Activated CD4-positive, CD25-positive, alpha-beta regulatory T cell (primary cell): ENCODE data around the gene SUMF2.
"Not testable (repeated sequence)": the region's sequence is repeated elsewhere in the genome, so short reads cannot be mapped to it uniquely, and the experiment has no call there.

Experiments used
- DNase-seq, 4 experiments: peaks; one replicate each; lab custom pipeline; 2025; lab: John Stamatoyannopoulos, UW

Gene SUMF2

DNA sequence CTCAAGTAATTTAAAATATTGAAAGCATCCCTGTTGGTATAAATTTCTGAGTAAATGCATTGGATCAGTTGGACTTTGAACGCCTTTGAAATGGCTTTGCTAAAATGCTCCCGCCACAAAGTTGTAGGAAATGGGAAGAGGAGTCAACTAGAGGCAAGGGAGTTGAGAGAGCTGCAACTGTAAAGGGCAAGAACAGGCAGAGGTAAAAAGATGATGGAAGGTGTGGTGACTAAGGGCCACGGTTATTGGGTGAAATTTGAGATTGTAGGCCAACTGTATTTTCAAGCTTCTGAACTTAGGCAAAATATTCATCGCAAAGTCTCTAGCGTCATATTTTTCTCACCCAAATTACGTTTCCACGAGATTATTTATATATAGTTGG is 595 bp upstream of the SUMF2 start:
- DNase-seq: no peak

DNA sequence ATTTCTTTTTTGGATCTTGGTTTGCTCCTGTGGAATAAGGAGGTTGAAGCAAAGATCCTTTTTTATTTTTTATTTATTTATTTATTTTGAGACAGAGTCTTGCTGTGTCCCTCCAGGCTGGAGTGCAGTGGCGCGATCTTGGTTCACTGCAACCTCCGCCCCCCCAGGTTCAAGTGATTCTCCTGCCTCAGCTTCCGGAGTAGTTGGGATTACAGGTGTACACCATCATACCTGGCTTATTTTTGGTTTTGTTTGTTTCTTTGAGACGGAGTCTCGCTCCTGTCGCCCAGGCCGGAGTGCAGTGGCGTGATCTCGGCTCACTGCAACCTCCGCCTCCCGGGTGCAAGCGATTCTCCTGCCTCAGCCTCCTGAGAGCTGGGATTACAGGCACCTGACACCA is 2.3 kb downstream of the SUMF2 start:
- DNase-seq: not testable (repeated sequence)

DNA sequence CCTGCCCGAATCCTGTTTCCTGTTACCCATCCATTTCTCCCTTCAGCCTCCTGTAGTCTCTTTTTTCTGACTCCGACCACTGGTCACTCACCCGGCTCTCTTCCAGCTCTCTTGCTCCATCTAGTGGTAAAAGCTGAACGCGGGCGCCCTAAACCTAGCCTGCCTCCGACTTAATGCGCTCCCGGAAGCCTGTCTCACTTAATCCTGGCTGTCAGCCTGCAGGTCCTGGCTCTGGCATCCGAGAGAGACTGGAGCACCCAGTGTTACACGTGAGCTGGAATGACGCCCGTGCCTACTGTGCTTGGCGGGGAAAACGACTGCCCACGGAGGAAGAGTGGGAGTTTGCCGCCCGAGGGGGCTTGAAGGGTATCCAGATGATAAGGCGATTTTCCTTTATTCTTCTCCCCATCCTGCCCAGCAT is 10.3 kb downstream of the SUMF2 start:
- DNase-seq: peak; percentile 14 to 41 (median 27)

DNA sequence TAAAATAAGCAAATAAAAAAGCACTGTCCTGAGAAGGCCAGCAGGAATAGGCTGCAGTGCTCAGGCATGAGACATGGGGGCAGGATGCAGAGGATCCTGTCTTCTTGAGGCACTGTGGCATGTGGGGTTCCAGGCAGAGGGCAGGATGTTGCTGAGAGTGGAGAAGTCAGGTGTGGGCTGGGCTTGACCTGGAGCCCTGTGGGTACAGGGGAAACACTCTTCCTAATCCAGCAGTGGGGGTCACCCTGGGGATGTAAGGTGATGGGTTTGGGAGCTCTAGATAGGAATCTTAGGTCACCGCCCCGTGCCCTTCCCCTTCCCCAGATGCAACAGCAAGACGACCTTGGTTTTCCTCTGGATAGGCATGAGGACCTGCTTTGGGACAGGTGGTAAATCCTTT is 13.6 kb downstream of the SUMF2 start:
- no peak for DNase-seq

DNA sequence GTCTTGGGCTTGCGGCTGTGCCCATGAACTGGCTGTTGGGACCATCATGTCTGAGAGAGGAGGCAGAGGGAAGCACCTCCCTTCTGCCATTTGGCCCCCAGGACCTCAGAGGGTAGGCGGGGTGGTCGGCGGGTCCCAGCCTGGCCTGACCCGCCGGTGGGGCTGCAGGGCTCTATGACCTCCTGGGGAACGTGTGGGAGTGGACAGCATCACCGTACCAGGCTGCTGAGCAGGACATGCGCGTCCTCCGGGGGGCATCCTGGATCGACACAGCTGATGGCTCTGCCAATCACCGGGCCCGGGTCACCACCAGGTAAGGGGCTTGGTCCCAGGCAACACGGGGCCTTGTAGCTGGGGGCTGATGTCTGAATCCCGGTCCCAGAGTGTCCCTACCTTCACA is 14.1 kb downstream of the SUMF2 start:
- no peak for DNase-seq

DNA sequence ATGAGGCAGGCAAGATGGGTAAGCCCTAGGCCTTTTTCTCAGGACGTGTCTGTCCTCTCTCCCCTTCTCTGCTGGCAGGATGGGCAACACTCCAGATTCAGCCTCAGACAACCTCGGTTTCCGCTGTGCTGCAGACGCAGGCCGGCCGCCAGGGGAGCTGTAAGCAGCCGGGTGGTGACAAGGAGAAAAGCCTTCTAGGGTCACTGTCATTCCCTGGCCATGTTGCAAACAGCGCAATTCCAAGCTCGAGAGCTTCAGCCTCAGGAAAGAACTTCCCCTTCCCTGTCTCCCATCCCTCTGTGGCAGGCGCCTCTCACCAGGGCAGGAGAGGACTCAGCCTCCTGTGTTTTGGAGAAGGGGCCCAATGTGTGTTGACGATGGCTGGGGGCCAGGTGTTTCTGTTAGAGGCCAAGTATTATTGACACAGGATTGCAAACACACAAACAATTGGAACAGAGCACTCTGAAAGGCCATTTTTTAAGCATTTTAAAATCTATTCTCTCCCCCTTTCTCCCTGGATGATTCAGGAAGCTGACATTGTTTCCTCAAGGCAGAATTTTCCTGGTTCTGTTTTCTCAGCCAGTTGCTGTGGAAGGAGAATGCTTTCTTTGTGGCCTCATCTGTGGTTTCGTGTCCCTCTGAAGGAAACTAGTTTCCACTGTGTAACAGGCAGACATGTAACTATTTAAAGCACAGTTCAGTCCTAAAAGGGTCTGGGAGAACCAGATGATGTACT is 15.5 kb downstream of the SUMF2 start:
- DNase-seq: no peak

DNA sequence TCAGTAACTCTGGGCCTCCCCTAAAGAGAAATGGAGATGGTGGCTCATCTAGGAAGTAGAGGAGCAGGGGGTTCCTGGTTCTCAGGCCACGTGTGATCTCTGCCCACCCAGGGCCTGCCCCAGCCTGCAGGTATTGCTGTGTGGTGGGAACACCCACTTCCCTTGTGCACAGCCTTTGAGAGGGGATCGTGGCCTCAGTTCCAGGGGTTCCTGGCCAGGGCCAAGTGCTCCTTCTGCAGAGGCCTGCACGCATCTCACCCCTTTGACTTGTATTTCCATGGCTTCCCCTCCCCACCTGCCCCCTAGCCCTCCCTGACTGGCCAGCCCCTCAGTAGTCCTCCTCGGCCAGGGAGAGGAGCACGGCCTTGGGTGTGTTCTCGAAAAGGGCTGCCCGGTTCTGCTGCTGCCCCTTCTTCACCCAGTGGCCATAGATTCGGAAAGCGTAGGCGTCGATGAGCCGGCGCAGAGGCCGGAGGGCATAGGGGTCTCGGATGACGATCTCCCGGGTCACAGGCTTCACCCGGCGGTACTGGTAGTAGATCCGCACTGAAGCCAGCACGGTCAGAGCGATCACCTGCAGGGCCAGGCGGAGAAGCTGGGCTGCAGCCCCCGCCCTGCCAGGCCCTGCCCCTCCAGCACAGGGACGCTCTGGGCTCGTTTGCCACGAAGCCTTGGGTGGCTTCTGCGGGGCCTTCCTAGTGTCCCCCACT is 16.8 kb downstream of the SUMF2 start:
- DNase-seq: not testable (repeated sequence)

DNA sequence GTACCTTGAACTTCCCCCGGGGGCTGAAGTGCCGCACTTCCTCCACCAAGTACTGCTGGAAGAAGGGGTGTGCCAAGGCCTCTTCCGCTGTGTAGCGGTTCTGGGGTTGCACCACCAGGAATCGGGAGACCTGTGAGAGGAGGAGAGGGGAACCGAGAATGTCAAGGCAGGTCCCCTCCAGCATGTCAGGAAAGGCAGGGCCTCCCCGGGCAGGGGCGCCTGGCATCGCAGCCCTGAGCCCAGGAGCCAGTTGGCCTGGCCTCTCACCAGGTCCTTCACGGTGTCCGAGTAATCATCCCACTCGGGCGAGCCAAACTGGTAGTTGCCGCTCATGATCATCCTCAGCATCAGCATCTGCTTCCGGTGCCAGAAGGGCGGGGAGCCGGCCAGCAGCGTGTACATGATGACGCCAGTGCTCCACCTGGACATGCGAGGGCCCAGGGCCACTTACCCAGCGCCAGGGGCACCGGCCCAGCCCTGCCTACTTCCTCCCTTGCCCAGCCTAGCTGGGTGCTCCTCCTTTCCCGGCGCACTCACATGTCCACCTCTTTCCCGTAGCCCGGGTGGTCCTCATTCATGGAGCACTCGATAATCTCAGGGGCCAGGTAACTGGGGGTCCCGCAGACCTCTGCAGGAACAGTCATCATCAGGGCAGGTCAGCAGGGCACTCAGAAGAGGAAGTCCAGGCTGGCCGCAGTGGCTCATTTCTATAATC is 17.7 kb downstream of the SUMF2 start:
- DNase-seq: no peak

DNA sequence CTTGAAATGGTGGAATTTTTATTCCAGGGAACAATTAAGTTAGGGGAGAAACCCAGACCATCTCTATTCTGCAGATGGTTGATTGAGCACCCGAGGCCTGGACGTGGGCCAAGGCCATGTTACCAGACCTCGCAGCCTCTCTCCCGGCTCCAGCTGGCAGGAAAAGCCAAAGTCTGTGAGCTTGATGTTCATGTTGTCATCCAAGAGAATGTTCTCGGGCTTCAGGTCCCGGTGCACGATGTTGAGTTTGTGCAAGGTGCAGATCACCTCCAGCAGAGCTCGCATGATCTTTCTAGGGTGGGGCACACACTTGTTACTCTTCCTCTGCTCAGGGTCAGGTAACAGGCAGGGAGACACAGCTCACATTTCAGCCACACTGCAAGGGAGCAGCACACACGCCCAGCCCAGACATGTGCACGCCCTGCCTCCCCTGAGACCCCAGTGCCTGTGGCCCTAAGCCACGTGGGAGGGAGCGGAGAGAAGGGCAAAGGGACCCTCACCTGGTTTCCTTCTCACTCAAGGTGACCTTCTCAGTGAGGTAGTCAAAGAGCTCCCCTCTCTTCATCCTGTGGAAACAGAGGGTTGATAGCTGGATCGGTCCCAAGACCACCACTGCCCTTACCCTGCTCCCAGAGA is 19.2 kb downstream of the SUMF2 start:
- DNase-seq: no peak

DNA sequence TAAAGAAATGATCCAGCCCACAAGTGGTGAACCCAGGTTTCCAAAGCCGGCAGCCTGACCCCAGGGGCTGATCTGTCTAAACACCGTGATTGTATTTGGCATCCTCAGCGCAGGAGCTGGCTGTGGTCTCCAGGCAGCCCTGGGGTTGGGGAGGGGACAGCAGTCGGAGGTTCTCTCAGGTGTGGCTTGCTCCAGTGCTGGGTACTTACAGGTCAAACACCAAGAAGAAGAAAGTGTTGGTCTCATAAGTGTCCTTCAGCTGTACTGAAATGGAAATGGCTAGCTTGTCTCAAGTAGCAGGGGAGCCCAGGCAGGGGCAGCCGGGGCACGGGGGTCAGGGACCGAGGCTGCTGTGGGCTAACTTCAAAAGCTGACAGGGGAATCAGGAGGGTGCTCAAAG is 22.7 kb downstream of the SUMF2 start:
- DNase-seq: no peak

DNA sequence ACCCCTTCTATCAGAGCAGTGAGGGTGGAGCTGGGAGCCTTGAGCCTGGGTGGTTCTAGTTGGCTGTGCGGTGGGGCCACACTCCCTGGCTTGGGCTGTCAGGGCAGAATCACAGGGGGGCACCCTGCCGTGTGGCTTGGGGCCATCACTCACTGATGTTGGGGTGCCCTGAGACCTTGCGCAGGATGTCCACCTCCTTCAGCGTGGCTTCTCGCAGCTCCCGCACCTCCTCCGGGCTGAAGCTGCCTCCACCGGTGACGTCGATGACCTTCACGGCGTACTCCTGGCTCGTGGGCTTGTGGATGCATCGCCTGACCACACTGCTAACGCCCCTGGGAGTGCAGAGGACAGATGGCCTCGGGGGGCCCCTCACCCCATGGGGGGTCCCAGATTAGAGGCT is 23.4 kb downstream of the SUMF2 start:
- no peak for DNase-seq

DNA sequence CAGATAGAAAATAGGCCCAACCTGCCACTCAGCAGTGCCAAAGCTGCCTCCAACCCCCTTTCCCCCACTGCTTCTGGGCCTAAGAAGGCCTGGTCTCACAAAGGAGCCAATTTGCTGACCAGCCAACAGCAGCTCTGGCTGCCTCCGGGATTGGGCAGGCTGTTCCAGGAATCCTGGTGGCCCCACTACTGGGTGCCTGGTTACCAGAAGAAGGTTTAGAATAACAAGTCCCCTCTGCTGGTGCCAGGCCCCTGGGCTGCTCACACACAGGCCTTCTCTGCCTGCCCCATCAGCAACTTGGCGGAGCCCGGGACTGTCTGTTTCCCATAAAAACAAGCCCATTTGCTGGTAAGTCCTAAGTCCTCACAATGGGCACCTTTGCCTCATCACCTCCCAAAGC is 27.5 kb downstream of the SUMF2 start:
- DNase-seq: no peak

DNA sequence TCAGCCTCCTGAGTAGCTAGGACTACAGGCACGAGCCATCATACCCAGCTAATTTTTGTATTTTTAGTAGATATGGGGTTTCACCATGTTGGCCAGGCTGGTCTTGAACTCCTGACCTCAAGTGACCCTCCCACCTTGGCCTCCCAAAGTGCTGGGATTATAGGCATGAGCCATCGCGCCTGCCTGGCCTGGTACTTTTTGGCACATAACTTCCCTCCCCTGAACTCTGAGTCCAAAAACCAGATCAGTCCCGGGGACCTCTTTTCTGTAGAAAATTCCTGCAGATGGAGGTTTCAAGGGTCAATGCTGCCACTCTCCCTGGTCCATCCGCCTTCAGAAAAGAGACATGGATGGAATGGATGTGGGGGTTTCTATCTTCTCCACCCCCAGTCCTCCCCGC is 28.3 kb downstream of the SUMF2 start:
- not testable (repeated sequence) for DNase-seq

DNA sequence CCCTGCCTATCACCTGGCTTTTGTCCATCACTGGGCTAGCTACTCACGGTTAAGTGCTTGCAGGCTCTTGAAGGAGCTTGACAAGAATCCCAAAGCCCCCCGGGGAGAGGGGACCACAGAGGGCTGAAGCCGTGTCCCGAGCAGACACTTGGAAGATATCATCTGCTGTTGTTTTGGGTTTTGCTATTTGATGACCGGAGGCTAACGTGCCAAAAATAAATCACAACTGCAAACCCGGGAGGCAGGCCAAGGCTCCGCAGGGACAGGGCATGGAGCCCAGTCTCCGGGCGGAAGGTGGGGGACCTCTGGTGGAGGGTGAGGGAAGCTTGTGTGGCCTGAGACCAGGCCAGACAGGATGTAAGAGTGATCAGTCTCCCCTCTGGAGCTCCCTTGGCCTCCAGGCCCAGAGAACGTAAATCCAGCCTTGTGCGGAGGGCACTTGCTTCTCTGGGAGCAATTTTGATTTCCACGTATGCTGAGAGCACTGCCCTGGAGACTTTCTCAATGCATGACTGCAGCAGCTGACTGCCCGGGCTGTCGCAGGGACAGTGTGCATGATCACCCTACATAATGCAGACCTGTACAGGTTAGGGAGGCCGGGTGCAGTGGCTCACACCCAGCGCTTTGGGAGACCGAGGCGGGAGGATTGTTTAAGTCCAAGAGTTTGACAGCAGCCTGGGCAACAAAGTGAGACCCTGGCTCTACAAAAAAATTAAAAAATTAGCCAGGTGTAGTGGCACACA is 28.9 kb downstream of the SUMF2 start, which contains the start of gene PHKG1:
Gene PHKG1 (minus strand): TSS at position 164 of the 743 bp plus-strand sequence. CDS start 4,011 bp downstream, outside the sequence.
- no peak for DNase-seq

DNA sequence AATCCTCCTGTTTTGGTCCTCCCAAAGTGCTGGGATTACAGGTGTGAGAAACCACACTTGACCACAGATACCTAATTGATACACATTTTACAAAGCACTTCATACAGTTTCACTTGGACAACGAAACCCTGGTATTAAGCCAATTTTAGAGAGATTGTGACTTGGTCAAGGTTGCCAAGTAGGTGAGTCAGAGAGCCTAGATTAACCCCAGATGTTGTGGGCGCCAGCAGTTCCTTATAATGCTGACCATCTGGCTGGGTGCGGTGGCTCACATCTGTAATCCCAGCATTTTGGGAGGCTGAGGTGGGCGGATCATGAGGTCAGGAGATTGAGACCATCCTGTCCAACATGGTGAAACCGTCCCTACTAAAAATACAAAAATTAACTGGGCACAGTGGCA is 33.6 kb downstream of the SUMF2 start:
- DNase-seq: no peak

DNA sequence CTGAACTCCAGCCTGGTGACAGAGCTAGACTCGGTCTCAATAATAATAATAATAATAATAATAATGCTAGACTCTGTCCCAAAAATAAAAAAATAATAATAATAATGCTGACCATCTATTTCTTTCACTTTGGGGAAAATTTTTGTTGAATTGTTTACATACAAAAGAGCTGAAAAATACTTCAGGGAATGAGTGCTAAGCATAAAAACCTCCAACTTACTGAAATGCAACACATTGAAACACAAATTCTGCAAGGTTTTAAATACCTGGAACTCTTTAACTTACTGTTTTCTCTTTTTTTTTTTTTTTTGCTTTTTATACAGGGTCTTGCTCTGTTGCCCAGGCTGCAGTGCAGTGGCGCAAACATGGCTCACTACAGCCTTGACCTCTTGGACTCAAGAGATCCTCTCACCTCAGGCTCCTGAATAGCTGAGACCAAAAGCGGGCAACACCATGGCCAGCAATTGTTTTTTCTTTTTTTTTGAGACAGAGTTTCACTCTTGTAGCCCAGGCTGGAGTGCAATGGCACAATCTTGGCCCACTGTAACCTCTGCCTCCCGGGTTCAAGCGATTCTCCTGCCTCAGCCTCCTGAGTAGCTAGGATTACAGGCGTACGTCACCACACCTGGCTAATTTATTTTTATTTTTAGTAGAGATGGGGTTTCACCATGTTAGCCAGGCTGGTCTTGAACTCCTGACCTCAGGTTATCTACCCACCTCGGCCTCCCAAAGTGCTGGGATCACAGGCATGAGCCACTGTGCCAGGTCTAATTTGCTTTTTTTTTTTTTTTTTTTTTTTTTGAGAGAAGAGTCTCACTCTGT is 34.3 kb downstream of the SUMF2 start:
- not testable (repeated sequence) for DNase-seq

DNA sequence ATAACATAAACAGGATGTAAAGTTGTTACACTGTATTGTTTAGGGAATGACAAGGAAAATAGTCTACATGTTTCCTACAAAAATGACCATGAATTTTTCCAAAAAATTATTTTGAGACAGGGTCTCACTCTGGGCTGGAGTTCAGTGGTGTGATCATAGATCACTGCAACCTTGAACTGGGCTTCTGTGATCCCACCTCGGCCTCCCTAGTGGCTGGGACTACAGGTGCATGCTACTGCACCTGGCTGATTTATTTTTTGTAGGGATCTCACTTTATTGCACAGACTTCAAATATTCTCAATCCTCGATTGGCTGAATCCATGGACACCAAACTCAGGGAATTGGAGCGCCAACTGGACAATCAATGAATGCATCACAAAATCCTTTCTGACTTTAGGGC is 35.6 kb downstream of the SUMF2 start:
- no peak for DNase-seq

DNA sequence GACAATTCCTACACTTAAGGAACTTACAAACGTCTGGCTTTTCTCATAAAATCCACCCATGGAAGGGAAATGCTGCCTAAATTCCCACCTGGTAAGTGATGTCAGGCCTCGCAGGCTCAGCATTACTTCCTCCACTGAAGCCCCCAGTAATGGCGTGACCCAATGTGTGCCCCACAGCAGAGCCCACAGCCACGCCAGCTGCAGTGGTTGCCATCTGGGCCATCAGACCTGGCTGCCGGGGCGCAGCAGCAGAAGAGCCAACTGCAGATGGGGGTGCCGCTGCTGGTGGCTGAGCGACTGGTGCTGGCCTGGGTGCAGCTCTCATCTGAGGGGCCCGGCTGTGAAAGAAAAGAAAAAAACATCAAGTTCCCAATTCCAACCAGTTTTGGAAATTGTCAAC is 40.1 kb downstream of the SUMF2 start:
- not testable (repeated sequence) for DNase-seq

DNA sequence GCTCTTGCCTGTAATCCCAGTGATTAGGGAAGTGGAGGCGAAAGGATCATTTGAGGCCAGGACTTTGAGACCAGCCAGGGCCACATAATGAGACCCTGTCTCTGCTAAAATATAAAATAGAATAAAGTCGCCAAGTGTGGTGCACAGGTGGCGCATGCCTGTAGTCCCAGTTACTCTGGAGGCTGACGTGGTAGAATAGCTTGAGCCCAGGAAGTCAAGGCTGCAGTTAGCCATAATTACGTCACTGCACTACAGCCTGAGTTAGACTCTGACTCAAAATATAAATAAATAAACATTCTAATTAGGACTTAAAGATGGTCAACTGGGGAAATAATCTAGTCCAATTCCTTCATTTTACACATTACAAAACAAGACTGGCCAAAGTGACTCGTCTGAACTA is 41.4 kb downstream of the SUMF2 start:
- DNase-seq: no peak

DNA sequence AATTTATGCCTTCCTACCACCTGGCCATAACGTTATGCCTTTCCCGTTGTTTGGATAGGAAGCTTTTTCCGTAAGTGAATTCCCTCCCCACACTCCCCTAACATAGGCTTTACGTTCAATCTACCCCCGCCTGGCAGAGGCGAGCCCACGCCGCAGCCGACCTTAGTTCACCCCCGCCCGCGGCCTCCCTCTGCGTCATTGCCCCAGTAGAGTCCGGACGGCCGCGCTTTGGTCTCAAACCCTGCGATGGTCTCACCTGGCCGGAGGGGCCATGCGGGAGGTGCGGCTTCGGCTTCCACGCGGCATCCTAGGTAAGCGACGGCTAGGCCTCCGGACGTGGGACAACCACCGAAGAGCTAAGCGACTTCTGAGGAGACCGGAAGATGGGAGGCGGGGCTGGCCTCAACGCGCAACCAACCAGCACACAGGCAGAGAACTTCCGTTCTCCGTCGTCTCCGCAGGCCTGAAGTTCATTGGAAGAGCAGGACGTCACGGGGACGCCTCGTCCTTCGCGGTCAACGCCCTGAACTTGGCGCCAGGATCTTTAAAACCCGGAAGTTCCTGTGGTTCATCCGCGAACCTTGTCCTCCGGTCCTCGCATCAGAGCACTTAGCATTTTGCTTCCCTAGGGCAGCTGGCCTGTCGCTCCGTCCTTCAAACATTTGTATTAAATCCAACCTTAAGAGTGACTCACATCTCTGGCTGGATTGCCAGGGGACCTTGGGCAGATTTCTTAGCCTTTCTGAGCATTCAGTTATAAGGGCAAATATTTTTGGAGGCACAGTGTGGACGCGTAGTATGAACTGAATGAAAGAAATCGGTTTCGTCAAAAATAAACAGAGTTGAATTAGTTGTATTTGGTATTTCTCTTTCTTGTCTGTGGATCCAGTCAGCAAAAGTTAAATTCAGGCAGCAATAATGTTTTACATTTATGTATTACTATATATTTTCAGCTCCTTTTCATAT is 42.3 kb downstream of the SUMF2 start, which contains the start of gene CHCHD2:
Gene CHCHD2 (minus strand): TSS at position 369 of the 966 bp plus-strand sequence. CDS start 63 bp downstream, at position 306.
- DNase-seq: peak; percentile 75 to 89 (median 86)
